A549 (cell line): ENCODE results near the gene CCDC127. TPM values are rescaled to one million over a fixed set of nuclear protein-coding genes. Genes with fewer than 3 reads are reported as not detected.

Experiments
- ATAC-seq, 2 experiments: fragments of 200-7000 bp in 1 of 2; fragments of >200 bp in 1 of 2; cut with Nextera tagmentation in 1 of 2; cut with Tn5 transposase in 1 of 2; 3 replicates each; pipeline versions ENCODE4 v1.8.0 to v1.9.1; 2018 to 2020; ENCODE audit warnings: mild to moderate bottlenecking in 1 of 2, moderate library complexity in 1 of 2
- CTCF ChIA-PET: fragments of 300-600 bp; sonication (Branson Sonifier 250); formaldehyde crosslinking; extraction: SDS; loops from one replicate; lab custom pipeline; 2021; ENCODE audit warnings: antibody characterized with exemption, inconsistent platforms; lab: Yijun Ruan, JAX
- POLR2A ChIA-PET: fragments of 350-600 bp; formaldehyde crosslinking; extraction: SDS; loops from one replicate; lab custom pipeline; 2021; ENCODE audit warnings: antibody characterized with exemption, inconsistent platforms; lab: Yijun Ruan, JAX
- DNase-seq, 2 experiments: peaks; one replicate each; pipeline versions ENCODE4 v3.0.0 to v3.0.0-alpha.2; 2011 to 2016; ENCODE audit warnings: low read depth in 1 of 2, low spot score in 1 of 2
- FAIRE-seq: peaks from 2 replicates; lab custom pipeline; 2011; peaks lifted over from hg19 to GRCh38; lab: Jason Lieb, UNC
- H3K27ac ChIP-seq, 2 experiments: fragments of >200 bp; sonication (Bioruptor Twin); formaldehyde crosslinking; 3 replicates each; pipeline ENCODE4 v1.5.1; 2016 to 2017
- H3K4me1 ChIP-seq: fragments of >200 bp; sonication (Bioruptor Twin); formaldehyde crosslinking; 3 replicates; pipeline ENCODE4 v1.6.1; 2016
- H3K4me2 ChIP-seq: fragments of >200 bp; sonication (Bioruptor Twin); formaldehyde crosslinking; 3 replicates; pipeline ENCODE4 v1.6.1; 2016
- H3K4me3 ChIP-seq: fragments of >200 bp; sonication (Bioruptor Twin); formaldehyde crosslinking; 3 replicates; pipeline ENCODE4 v1.5.1; 2016
- H3K9me3 ChIP-seq: fragments of >200 bp; sonication (Bioruptor Twin); formaldehyde crosslinking; 3 replicates; pipeline ENCODE4 v1.6.1; 2016
- BCL3 ChIP-seq: fragments of >200 bp; sonication (Bioruptor Twin); formaldehyde crosslinking; IDR thresholded peaks from 3 replicates; pipeline ENCODE4 v1.6.1; 2016
- E2F6 ChIP-seq: IDR thresholded peaks from 2 replicates; pipeline ENCODE4 v1.6.1; 2012; ENCODE audit warnings: low read depth, borderline replicate concordance
- FOXS1 ChIP-seq: fragments of 250-450 bp; sonication (Bioruptor Pico); IDR thresholded peaks from 2 replicates; pipeline ENCODE4 v1.5.0; 2020; ENCODE audit warnings: mild to moderate bottlenecking, moderate library complexity
- JUNB ChIP-seq: fragments of >200 bp; sonication (Bioruptor Twin); formaldehyde crosslinking; IDR thresholded peaks from 2 replicates; pipeline ENCODE4 v1.6.1; 2016
- KDM5A ChIP-seq: fragments of 200-600 bp; sonication (generic); IDR thresholded peaks from 2 replicates; pipeline ENCODE4 v1.6.1; 2016; ENCODE audit warnings: antibody characterized with exemption, mild to moderate bottlenecking
- MYC ChIP-seq: IDR thresholded peaks from 2 replicates; pipeline ENCODE4 v1.6.1; 2012; ENCODE audit warnings: mild to moderate bottlenecking, inconsistent platforms, low read length, improper control_type of control experiment, borderline replicate concordance
- NPAS2 ChIP-seq: fragments of 250-450 bp; sonication (Bioruptor Pico); IDR thresholded peaks from 2 replicates; pipeline ENCODE4 v1.8.0; 2022; ENCODE audit warnings: mild to moderate bottlenecking, moderate library complexity, borderline replicate concordance
- PHF8 ChIP-seq: fragments of 200-600 bp; sonication (generic); IDR thresholded peaks from 2 replicates; pipeline ENCODE4 v1.6.1; 2016; ENCODE audit warnings: low read depth, mild to moderate bottlenecking, antibody characterized with exemption, moderate library complexity, borderline replicate concordance
- POLR2AphosphoS2 ChIP-seq: conservative IDR thresholded peaks from 2 replicates; pipeline ENCODE4 v1.6.1; 2012; ENCODE audit warnings: low read length, improper control_type of control experiment, inconsistent platforms
- RAD21 ChIP-seq, 2 experiments: fragments of >200 bp in 1 of 2; sonication (Bioruptor Twin) in 1 of 2; formaldehyde crosslinking in 1 of 2; IDR thresholded peaks in 1 of 2; conservative IDR thresholded peaks in 1 of 2; 2 replicates in 1 of 2; 3 replicates in 1 of 2; pipeline ENCODE4 v1.6.1; 2012 to 2018; ENCODE audit warnings: inconsistent platforms in 1 of 2
- TP53 ChIP-seq: fragments of 250-450 bp; sonication (Bioruptor Pico); IDR thresholded peaks from 2 replicates; pipeline ENCODE4 v1.5.0; 2021; ENCODE audit warnings: mild to moderate bottlenecking, moderate library complexity
- ZSCAN20 ChIP-seq: fragments of 250-450 bp; sonication (Bioruptor Pico); IDR thresholded peaks from 2 replicates; pipeline ENCODE4 v1.8.0; 2022; ENCODE audit warnings: mild to moderate bottlenecking, moderate library complexity
- WGBS: methylation state at CpG from one replicate; pipeline ENCODE4 v1.1.6; 2017; ENCODE audit errors: missing lambda C conversion rate; 5-methylcytosine and 5-hydroxymethylcytosine counted together
- polyA plus RNA-seq, 4 experiments: library from polyadenylated mRNA; depleted of rRNA in 3 of 4; stranded (reverse); fragments of >200 nt; fragmentation: RNase III in 1 of 4; extraction: RNeasy Plus Mini Kit Qiagen cat#74134 plus additional on column Dnase treatment in 1 of 4; gene quantifications; 2 replicates in 3 of 4; 3 replicates in 1 of 4; pipeline ENCODE4 v1.2.3, GENCODE V29; 2011 to 2017
- TF ChIP-seq, protein P1 (sequence below): fragments of 200-600 bp; sonication (generic); IDR thresholded peaks from 2 replicates; pipeline ENCODE4 v1.6.1; 2016; ENCODE audit warnings: antibody characterized with exemption, mild to moderate bottlenecking, moderate library complexity

CCDC127 gene
- polyA plus RNA-seq, 2 of the 4 experiments (the other 2 are of a cell fraction): 5.1 to 6.2 TPM

- no peaks in the 10 kb centered on the region for H3K9me3 ChIP-seq
- ATAC-seq (no peak), DNase-seq (no peak), FAIRE-seq (no peak)
- H3K4me3 ChIP-seq: no peak overlapping the region
- H3K27ac ChIP-seq: no peak overlapping the region
- no peaks in the 10 kb centered on the region; the same call in 2 of the 3 replicates for H3K4me1 ChIP-seq
- H3K4me2 ChIP-seq: no peak overlapping the region
- ChIA-PET POLR2A (no interaction called here), CTCF (interaction anchor here (2.3 kb wide), 1 partner anchor 16 kb away, joined by 15 read pairs; no protein-coding TSS in a partner anchor)
- no peak for TF ChIP-seq MYC
These were observed 13.5 kb downstream of the CCDC127 start for GRCh38 chr5:204462-204861.

GRCh38 chr5:204001-204400 is 14.0 kb downstream of the CCDC127 start:
- DNase-seq (no peak), ATAC-seq (no peak), FAIRE-seq (no peak)
- TF ChIP-seq MYC (no peak), ZSCAN20 (CRISPR knock-in tag) (no peak), PHF8 (no peak), JUNB (no peak), POLR2AphosphoS2 (no peak), RAD21 (conservative IDR thresholded peaks at IDR 0.05 in 1 of 2, IDR thresholded peaks at IDR 0.05 in 1 of 2) (no peak), E2F6 (no peak)
- H3K9me3 ChIP-seq: no peaks in the 10 kb centered on the region
- ChIA-PET CTCF (interaction anchor here (1.1 to 2.3 kb wide), 2 partner anchors 12 to 16 kb away, joined by 3 to 15 read pairs; no protein-coding TSS in a partner anchor), POLR2A (no interaction called here)
- no peak overlapping the region for H3K27ac ChIP-seq
- 97% methylated on average over 6 of the region's 6 CpGs for WGBS
- H3K4me1 ChIP-seq: no peaks in the 10 kb centered on the region; the same call in 2 of the 3 replicates
- H3K4me3 ChIP-seq: no peak overlapping the region
- no peak overlapping the region for H3K4me2 ChIP-seq

- Histone ChIP-seq H3K4me1 (no peaks in the 10 kb centered on the region; the same call in 2 of the 3 replicates), H3K27ac (no peak overlapping the region), H3K4me3 (no peak overlapping the region), H3K4me2 (no peak overlapping the region), H3K9me3 (no peaks in the 10 kb centered on the region)
- CTCF ChIA-PET: interaction anchor here (0.6 to 2.3 kb wide), 3 partner anchors 11 to 17 kb away, joined by 3 to 15 read pairs (median 3); no protein-coding TSS in a partner anchor
- TF ChIP-seq BCL3 (no peak), FOXS1 (CRISPR knock-in tag) (no peak), TP53 (CRISPR knock-in tag) (no peak), NPAS2 (CRISPR knock-in tag) (no peak), KDM5A (no peak)
- TF ChIP-seq, protein P1, sequence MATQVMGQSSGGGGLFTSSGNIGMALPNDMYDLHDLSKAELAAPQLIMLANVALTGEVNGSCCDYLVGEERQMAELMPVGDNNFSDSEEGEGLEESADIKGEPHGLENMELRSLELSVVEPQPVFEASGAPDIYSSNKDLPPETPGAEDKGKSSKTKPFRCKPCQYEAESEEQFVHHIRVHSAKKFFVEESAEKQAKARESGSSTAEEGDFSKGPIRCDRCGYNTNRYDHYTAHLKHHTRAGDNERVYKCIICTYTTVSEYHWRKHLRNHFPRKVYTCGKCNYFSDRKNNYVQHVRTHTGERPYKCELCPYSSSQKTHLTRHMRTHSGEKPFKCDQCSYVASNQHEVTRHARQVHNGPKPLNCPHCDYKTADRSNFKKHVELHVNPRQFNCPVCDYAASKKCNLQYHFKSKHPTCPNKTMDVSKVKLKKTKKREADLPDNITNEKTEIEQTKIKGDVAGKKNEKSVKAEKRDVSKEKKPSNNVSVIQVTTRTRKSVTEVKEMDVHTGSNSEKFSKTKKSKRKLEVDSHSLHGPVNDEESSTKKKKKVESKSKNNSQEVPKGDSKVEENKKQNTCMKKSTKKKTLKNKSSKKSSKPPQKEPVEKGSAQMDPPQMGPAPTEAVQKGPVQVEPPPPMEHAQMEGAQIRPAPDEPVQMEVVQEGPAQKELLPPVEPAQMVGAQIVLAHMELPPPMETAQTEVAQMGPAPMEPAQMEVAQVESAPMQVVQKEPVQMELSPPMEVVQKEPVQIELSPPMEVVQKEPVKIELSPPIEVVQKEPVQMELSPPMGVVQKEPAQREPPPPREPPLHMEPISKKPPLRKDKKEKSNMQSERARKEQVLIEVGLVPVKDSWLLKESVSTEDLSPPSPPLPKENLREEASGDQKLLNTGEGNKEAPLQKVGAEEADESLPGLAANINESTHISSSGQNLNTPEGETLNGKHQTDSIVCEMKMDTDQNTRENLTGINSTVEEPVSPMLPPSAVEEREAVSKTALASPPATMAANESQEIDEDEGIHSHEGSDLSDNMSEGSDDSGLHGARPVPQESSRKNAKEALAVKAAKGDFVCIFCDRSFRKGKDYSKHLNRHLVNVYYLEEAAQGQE: no peak
- POLR2A ChIA-PET: no interaction called here
- FAIRE-seq (no peak), ATAC-seq (no peak), DNase-seq (no peak)
- WGBS: 92% methylated on average over 26 of the region's 26 CpGs
These were observed 14.6 kb downstream of the CCDC127 start for GRCh38 chr5:203246-203930.
